ENCODE results near the gene IL23R.
"Not testable (repeated sequence)": the region's sequence is repeated elsewhere in the genome, so short reads cannot be mapped to it uniquely, and the experiment has no call there.

The IL23R gene

DNA sequence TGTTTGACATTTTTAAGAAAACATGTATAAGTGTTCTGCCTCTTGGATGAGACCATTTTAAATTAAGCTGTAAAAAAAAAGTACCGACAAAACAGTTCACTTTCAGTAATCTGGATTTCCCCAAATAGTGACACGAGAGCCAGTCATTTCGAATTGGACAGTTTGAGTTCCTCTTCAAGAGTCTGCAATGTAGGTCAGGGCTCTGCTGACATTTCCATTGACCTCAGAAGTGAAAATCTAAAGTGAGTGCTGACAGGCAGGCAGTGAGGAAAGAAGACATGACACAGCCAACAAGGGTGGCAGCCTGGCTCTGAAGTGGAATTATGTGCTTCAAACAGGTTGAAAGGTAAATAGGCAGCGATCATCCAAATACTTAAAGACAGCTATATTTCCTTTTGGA, at the start of gene IL23R:
IL23R (plus strand) TSS at position 259 of the 400 bp plus-strand sequence. CDS start 1,667 bp downstream, outside the sequence.
- no peak for DNase-seq (ENCODE audit: low read depth in 2 of 2)

DNA sequence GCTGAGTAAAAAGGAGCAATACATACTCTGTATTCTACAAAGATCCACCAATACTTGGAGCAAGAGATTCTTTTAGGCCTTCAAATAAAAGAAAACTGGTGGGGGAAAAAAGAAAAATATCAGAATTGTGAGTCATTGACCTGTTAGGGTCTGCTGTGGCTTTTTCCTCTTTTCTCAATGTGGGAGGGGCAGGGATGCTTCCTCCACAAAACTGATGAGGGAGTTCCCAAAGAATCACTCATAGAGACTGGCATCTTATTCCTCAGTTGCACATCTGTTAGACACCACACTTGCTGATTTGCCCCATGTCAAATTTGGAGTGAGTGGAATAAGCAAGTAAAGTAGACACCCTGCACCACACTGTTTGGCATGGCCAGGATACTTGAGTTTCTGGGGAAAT, 48.1 kb upstream of the IL23R start:
- no peak for DNase-seq (ENCODE audit: low read depth in 2 of 2)

DNA sequence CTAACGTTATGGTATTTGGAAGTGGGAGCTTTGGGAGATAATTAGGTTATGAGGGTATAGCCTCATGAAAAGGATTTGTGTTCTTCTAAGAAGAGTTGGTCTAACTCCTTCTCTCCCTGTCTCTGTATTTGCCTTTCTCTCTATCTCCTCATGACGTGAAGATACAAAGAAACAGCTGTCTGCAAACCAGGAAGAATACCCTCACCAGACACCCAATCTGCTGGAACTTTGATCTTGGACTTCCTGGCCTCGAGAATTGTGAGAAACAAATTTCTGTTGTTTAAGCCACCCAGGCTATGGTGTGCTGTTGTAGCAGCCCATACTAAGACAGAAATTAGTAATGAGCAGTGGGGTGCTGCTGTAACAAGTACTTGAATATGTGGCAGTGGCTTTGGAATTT, 47.6 kb upstream of the IL23R start:
- no peak for DNase-seq (ENCODE audit: low read depth in 2 of 2)

GRCh38 chr1:67120855-67121619, 45.2 kb upstream of the IL23R start:
- DNase-seq (ENCODE audit: low read depth in 2 of 2): no peak

GRCh38 chr1:67124455-67124854, 41.8 kb upstream of the IL23R start:
- DNase-seq (ENCODE audit: low read depth in 2 of 2): no peak

DNA sequence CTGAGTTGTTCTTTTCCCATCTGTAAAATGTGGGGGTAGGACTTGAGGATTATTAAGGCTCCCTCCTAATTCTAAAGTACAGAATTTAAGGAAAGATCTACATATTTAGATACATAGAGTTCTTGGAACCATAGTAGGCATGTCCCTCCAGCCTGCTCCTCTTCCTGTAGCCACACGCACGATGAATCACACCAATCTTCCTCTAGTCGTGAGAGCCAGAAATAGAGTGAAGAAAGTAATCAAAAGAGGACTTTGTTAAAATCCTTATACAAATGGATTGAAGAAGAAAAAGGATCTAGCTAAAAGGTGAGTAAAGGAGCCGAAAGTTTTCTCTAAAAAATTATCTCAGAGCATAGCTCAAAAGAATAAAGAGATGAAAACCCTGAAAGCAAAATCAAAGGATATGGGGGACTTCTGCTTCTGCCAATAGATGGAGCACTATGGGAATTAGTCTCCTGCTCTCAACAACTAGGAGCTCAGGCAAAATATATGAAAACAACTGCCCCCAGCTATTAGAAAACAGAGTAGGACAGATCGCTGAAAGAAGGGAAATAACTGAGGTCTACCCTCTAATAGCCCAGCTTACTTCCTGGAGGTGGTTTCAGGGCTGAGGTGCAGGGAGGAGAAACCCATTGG, 40.0 kb upstream of the IL23R start:
- no peak for DNase-seq (ENCODE audit: low read depth in 2 of 2)

GRCh38 chr1:67126974-67127373, 39.3 kb upstream of the IL23R start:
- DNase-seq (ENCODE audit: low read depth in 2 of 2): no peak

DNA sequence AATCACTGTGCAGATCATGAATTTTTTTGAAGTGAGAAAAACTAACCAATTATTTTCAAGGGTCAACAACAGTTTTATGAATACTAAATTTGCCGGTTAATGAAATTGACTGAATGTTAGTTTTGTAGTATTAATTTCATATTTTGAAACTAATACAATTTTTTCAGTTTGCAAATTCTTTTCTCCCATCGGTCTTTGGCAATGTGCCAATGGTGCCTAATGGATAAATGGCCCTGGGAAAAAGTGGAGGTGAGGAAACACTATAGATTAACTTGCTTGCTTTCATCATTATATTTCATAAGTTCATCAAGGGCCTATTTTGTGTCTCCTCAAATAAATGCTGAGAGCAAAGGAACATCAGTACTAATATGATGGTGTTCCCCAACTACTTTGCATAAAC, 35.6 kb upstream of the IL23R start:
- no peak for DNase-seq (ENCODE audit: low read depth in 2 of 2)

DNA sequence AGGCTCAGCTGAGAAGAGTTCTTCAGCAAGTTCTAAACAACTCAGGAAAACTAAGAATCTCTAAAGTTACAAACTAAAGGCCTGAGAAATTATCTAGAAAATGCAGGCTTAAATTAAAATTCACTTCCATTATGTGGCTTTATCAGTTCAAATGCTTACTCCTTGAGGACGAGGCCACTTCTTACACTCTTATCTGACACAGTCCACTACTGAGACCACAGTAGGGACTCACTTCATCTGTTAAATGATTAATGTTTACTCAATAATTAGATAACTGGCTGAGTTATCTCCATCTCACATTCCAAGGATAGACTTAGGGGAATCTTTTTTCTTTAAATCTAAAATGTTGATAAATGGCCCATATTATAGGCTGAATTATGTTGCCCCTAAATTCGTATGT, 33.1 kb upstream of the IL23R start:
- no peak for DNase-seq (ENCODE audit: low read depth in 2 of 2)

DNA sequence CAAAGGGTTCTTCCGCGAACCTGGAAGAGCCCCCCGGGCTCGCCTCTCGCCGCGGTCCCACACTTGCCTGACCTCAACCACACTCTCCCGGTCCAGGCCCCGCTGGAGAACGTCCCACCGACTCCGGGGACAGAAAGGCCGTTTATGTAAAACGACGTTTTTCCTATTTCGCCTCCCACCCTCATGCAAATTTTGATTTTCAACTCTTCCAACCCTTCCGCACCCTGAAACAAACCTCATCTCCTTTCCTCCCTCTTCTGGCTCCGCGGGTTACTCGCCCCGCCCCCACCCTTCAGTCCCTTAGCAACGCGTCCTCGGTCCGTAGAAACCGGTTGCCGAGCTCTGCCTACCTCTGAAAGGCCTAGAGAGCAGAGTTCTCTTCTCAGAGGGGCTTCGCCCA, 31.6 kb upstream of the IL23R start, which contains the start of gene C1orf141:
C1orf141 (minus strand) TSS at position 276 of the 400 bp plus-strand sequence. CDS start 7,730 bp downstream, outside the sequence.
- DNase-seq (ENCODE audit: low read depth in 2 of 2): no peak

DNA sequence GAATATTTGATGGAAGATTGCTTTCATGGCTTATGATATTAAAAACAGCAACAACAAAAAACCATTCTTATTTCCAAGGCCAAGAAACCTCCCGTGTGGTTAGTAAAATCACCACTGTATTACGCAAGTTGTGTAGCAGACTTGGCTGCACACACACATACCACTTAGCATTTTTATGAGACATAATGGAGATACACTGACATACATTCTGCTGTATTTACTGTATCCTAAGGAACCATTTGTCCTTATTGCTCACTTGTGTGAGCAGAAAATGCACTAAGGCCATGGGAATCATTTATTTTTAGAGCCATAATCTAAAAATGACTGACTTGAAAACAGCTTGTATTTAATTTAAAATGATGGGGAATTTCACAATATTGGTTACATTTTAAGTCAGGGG, 30.9 kb upstream of the IL23R start:
- no peak for DNase-seq (ENCODE audit: low read depth in 2 of 2)

- DNase-seq (ENCODE audit: low read depth in 2 of 2): no peak
These were observed 28.9 kb upstream of the IL23R start for GRCh38 chr1:67137307-67137753.

DNA sequence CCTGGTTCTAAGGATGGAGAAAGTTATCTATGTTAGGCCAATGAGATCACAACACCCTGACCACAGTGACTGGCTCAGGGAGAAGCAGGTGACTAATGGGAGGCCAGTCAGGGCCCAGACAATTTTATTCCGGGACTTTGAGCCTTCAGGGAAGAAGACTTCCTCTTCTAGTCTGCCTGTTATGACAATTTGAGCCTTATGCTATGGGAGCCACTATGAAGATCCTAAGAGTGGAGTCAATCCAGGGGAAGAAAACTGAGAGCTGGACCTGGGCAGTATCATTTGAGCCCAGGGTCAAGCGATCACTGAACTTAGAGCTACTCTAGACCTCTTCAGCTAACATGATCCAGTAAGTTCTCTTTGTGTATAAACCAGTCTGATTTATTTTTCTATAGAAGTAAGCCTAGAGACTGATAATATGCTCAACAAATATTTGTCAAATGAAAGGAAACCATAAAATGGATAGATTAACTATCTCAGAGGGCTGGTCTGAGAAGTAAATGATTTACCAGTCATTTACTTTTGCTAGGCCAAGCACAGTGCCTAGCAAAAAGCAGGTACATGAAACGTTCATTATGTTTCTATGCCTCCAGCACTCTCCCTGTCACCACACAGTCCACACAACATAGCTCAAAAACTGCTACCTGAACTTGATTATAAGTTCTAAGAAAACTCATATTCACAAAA, 27.3 kb upstream of the IL23R start:
- no peak for DNase-seq (ENCODE audit: low read depth in 2 of 2)

GRCh38 chr1:67140460-67140859, 25.8 kb upstream of the IL23R start:
- no peak for DNase-seq (ENCODE audit: low read depth in 2 of 2)

DNA sequence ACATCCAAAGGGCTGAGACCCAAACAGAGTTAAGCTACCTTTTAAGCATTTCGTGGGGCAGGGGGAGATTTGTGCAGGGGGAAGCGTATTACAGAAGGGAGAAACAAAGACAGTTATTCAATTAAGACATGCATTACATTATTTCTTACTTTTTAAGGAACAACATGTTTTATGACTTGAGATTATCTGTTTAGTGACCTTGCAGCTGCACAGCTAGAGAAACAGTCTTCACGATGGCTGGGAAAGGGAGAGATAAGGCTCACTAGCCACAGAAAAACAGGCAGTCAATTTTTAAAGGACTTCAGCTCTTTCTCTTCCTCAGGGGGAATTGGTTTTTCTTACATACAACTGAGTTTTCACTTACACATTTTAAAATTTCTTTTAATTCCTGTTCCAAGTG, 24.4 kb upstream of the IL23R start:
- DNase-seq (ENCODE audit: low read depth in 2 of 2): not testable (repeated sequence)

DNA sequence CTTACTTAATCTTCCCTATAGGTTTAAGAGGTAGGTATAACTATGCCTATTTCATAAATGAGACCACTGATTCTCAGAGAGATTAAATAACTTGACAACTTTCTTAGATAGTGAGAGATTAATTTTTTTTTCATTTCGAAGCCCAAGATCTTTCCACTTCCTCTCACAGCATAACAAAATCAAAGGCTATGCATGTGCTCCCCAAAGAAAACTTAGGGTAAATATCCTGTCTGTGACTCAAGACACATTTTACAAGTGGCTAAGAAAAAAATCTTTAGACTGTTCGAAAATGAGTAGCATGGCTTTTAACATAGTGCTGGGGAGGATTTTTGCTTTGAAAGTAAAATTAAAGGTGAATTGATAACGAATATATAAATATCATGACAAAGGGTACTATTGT, 23.3 kb upstream of the IL23R start:
- DNase-seq (ENCODE audit: low read depth in 2 of 2): no peak

DNA sequence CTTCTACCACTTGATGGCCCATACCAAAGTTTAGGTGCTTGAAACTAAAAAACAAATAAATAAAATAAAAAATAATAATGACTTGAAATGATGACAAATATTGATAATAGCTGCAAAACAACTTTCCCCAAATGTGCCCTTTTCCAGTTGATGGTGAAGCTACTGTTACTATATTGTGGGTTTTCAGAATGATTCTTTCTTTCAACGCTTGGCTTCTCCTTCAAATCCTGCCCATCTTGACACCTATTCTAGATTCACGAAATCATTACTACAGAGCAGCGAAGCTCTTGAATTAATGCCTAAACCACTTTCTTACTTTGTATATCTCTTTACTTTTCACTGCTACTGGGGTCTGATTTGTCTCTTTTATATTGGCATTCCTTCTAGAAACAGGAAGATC, 22.3 kb upstream of the IL23R start:
- DNase-seq (ENCODE audit: low read depth in 2 of 2): no peak

DNA sequence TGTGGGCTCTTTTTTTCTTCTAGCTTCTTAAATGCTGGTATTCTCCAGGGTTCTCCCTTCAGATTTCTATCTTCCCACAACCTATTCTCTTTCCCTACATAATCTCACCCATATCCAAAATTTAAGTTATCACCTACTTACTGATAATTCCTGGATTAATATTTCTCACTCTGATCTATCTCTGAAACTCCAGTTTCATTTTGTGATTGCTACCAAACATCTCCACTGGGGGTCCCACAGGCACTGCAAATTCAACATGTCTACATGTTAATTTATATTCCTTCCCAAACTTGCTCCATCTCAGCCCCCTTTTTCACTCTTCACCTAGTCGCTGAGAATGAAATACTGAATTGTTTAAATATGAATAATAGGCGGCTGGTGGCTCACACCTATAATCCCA, 21.6 kb upstream of the IL23R start:
- DNase-seq (ENCODE audit: low read depth in 2 of 2): no peak

DNA sequence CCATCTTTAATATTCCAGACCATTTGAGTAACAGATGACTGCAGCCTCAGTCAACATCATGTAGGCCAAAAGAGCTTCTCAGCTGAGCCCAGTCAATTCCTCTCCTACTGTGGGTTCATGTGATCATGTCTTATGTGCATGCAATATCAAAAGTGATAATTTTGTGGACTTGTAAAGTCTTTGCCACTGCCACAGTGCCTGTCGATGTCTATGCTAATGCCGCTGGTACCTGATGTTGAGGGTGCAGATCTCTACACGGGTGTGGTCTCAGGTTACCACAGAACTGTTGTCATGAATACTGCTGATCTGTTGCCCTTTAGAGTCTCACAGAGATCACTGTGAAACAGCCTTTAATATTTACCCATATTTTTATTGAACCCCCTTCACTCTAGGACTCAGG, 20.2 kb upstream of the IL23R start:
- no peak for DNase-seq (ENCODE audit: low read depth in 2 of 2)

- DNase-seq (ENCODE audit: low read depth in 2 of 2): no peak
These were observed 19.7 kb upstream of the IL23R start for GRCh38 chr1:67146539-67146938.

GRCh38 chr1:67147973-67148372, 18.3 kb upstream of the IL23R start:
- DNase-seq (ENCODE audit: low read depth in 2 of 2): not testable (repeated sequence)

GRCh38 chr1:67148516-67149178, 17.6 kb upstream of the IL23R start:
- DNase-seq (ENCODE audit: low read depth in 2 of 2): no peak

Measured in stimulated activated CD8-positive, alpha-beta memory T cell treated with anti-CD3 and anti-CD28 coated beads, Interleukin-2, amount 100 ng/mL, for 48 hours (primary cell).